GM23248 (cell line): ENCODE results near the gene NUP98.

Experiments used
- EZH2 ChIP-seq: fragments of 200-600 bp; sonication (generic); IDR thresholded peaks from 2 replicates; pipeline ENCODE4 v1.6.1; 2018; ENCODE audit warnings: antibody characterized with exemption, mild to moderate bottlenecking; ENCODE audit not compliant: insufficient read depth, poor library complexity, severe bottlenecking
- EZH2phosphoT487 ChIP-seq: fragments of 200-600 bp; sonication (generic); IDR thresholded peaks from 2 replicates; pipeline ENCODE4 v1.6.1; 2018; ENCODE audit warnings: antibody characterized with exemption, moderate library complexity, mild to moderate bottlenecking, low read depth; ENCODE audit not compliant: insufficient read depth

- TF ChIP-seq EZH2phosphoT487 (no peak), EZH2 (no peak)
Observed at GRCh38 chr11:3773180-3773579, 24.2 kb downstream of the NUP98 start.
